ENCODE measurements around the gene GJB2. TPM values are rescaled to one million over a fixed set of nuclear protein-coding genes. Genes with fewer than 3 reads are reported as not detected.
A peak's percentile ranks its signal among the peaks of the same experiment; 100 is the strongest.

The GJB2 gene
- total RNA-seq, 2 experiments from 2014 or later, result 0.19 to 0.25 TPM

- H3K4me3 ChIP-seq (ENCODE audit: low read length), result no peak overlapping the region
- H3K9me3 ChIP-seq (ENCODE audit: control insufficient read depth in 1 of 2, insufficient read depth in 1 of 2, low read length in 2 of 2), result peaks cover 0 to 12% of the 10 kb centered on the region in 2 experiments
- Mint-ChIP-seq H3K27ac (no peak overlapping the region), H3K9me3 (no peaks in the 10 kb centered on the region), H3K4me1 (ENCODE audit: low read depth) (peaks cover 8% of the 10 kb centered on the region), H3K36me3 (ENCODE audit: low read depth) (no peaks in the 10 kb centered on the region), H3K4me3 (no peak overlapping the region), H3K27me3 (peaks cover 23% of the 10 kb centered on the region)
- no peak overlapping the region for H3K27ac ChIP-seq (ENCODE audit: low read depth in 1 of 2, low read length in 2 of 2)
- H3K4me1 ChIP-seq (ENCODE audit: insufficient read depth, low read length), result peaks cover 19% of the 10 kb centered on the region
- ChIA-PET POLR2A (no interaction called here), CTCF (no interaction called here)
- intact Hi-C loops (cut with DNase I, micrococcal nuclease), result loop anchor here in 1 of 2 experiments (5.0 kb wide), 1 partner anchor 518 kb away; no protein-coding TSS in a partner anchor
- TF ChIP-seq CTCF (IDR thresholded peaks at IDR 0.05), result no peak
- ATAC-seq (ENCODE audit: poor library complexity), result no peak
- peak in 2 of 14 experiments; percentile 56 to 58 for DNase-seq
- H3K27me3 ChIP-seq (ENCODE audit: control insufficient read depth in 1 of 2, insufficient read depth in 2 of 2, low read length in 2 of 2), result peaks cover 19 to 33% of the 10 kb centered on the region in 2 experiments
- H3K36me3 ChIP-seq (ENCODE audit: insufficient read depth, low read length), result no peaks in the 10 kb centered on the region
These were observed 3.8 kb downstream of the GJB2 start for GRCh38 chr13:20188667-20189553.

- ChIA-PET POLR2A (interaction anchor here (1.5 kb wide), 1 partner anchor 290 kb away, joined by 4 read pairs; no protein-coding TSS in a partner anchor), CTCF (interaction anchor here (3.6 kb wide), 1 partner anchor 10 kb away, joined by 17 read pairs; no protein-coding TSS in a partner anchor)
- H3K4me1 ChIP-seq (ENCODE audit: insufficient read depth, low read length), result peaks cover 2% of the 10 kb centered on the region
- no peaks in the 10 kb centered on the region for H3K4me1 Mint-ChIP-seq (ENCODE audit: low read depth)
- no peaks in the 10 kb centered on the region for H3K36me3 Mint-ChIP-seq (ENCODE audit: low read depth)
- DNase-seq (no peak), ATAC-seq (ENCODE audit: poor library complexity) (no peak)
- intact Hi-C loops (cut with DNase I, micrococcal nuclease), result loop anchor here in 1 of 2 experiments (5.0 kb wide), 1 partner anchor 521 kb away; no protein-coding TSS in a partner anchor
- H3K27me3 ChIP-seq (ENCODE audit: control insufficient read depth in 1 of 2, insufficient read depth in 2 of 2, low read length in 2 of 2), result peaks cover 5 to 11% of the 10 kb centered on the region in 2 experiments
- no peak overlapping the region for H3K27ac ChIP-seq (ENCODE audit: low read depth in 1 of 2, low read length in 2 of 2)
- no peaks in the 10 kb centered on the region for H3K36me3 ChIP-seq (ENCODE audit: insufficient read depth, low read length)
- H3K27me3 Mint-ChIP-seq, result peaks cover 16% of the 10 kb centered on the region
- H3K9me3 Mint-ChIP-seq, result no peaks in the 10 kb centered on the region
- H3K4me3 Mint-ChIP-seq, result no peak overlapping the region
- no peak overlapping the region for H3K4me3 ChIP-seq (ENCODE audit: low read length)
- no peak for TF ChIP-seq CTCF (IDR thresholded peaks at IDR 0.05)
- peaks cover 0 to under 1% of the 10 kb centered on the region in 2 experiments for H3K9me3 ChIP-seq (ENCODE audit: control insufficient read depth in 1 of 2, insufficient read depth in 1 of 2, low read length in 2 of 2)
- no peak overlapping the region for H3K27ac Mint-ChIP-seq
These were observed 6.0 kb downstream of the GJB2 start for GRCh38 chr13:20186771-20187170.

- H3K9me3 Mint-ChIP-seq, result no peaks in the 10 kb centered on the region
- no peaks in the 10 kb centered on the region for H3K9me3 ChIP-seq (ENCODE audit: control insufficient read depth in 1 of 2, insufficient read depth in 1 of 2, low read length in 2 of 2)
- H3K27ac Mint-ChIP-seq, result no peak overlapping the region
- intact Hi-C loops (cut with DNase I, micrococcal nuclease), result loop anchor here in 1 of 2 experiments (5.0 kb wide), 1 partner anchor 522 kb away; no protein-coding TSS in a partner anchor
- ChIA-PET CTCF (interaction anchor here (1.3 to 3.6 kb wide), 2 partner anchors 11 to 304 kb away, joined by 4 to 17 read pairs; no protein-coding TSS in a partner anchor), POLR2A (interaction anchor here (1.5 kb wide), 1 partner anchor 291 kb away, joined by 4 read pairs; no protein-coding TSS in a partner anchor)
- DNase-seq (no peak), ATAC-seq (ENCODE audit: poor library complexity) (no peak)
- H3K36me3 ChIP-seq (ENCODE audit: insufficient read depth, low read length), result no peaks in the 10 kb centered on the region
- no peaks in the 10 kb centered on the region for H3K36me3 Mint-ChIP-seq (ENCODE audit: low read depth)
- no peak for TF ChIP-seq CTCF (IDR thresholded peaks at IDR 0.05)
- no peak overlapping the region for H3K4me3 ChIP-seq (ENCODE audit: low read length)
- no peak overlapping the region for H3K27ac ChIP-seq (ENCODE audit: low read depth in 1 of 2, low read length in 2 of 2)
- peaks cover 16% of the 10 kb centered on the region for H3K27me3 Mint-ChIP-seq
- no peaks in the 10 kb centered on the region for H3K4me1 Mint-ChIP-seq (ENCODE audit: low read depth)
- H3K4me1 ChIP-seq (ENCODE audit: insufficient read depth, low read length), result no peaks in the 10 kb centered on the region
- peaks cover 0 to 1% of the 10 kb centered on the region in 2 experiments for H3K27me3 ChIP-seq (ENCODE audit: control insufficient read depth in 1 of 2, insufficient read depth in 2 of 2, low read length in 2 of 2)
- H3K4me3 Mint-ChIP-seq, result no peak overlapping the region
These were observed 7.2 kb downstream of the GJB2 start for GRCh38 chr13:20185366-20186056.
